Glomerular visceral epithelial cell (primary cell): ENCODE data around the gene NUDT16L1.

Experiments
- DNase-seq: peaks from one replicate; pipeline ENCODE4 v3.0.0-alpha.2; 2016; ENCODE audit errors: extremely low spot score

The NUDT16L1 gene

DNA sequence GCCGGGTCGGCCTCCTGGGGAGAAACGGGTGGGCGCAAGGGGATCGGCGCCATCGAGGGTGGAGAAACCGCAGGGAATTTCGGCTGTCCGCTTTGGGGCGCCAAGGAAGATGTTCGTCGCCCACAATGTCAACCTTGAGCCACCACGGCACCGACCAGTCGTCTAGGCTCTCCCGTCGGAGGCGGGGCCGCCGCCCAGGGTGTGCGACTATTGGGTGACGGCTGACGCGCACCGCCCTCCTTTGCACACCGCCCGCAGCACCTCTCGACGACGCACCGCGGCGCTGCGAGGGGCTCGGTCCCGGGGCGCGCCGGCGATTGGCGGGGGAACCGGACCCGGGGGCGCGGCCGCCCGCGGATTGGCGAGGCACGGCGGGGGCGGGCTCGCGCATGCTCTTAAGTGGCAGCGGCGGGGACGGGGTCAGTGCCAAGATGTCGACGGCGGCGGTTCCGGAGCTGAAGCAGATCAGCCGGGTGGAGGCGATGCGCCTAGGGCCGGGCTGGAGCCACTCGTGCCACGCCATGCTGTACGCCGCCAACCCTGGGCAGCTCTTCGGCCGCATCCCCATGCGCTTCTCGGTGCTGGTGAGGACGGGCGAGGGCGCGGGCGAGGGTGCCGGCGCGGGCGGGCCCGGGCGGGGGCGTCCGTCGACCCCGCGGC lies at the start of gene NUDT16L1:
NUDT16L1 (plus strand) TSS at position 267 of the 660 bp plus-strand sequence; CDS start at position 432, 165 bp downstream.
- DNase-seq: peak; percentile 93

DNA sequence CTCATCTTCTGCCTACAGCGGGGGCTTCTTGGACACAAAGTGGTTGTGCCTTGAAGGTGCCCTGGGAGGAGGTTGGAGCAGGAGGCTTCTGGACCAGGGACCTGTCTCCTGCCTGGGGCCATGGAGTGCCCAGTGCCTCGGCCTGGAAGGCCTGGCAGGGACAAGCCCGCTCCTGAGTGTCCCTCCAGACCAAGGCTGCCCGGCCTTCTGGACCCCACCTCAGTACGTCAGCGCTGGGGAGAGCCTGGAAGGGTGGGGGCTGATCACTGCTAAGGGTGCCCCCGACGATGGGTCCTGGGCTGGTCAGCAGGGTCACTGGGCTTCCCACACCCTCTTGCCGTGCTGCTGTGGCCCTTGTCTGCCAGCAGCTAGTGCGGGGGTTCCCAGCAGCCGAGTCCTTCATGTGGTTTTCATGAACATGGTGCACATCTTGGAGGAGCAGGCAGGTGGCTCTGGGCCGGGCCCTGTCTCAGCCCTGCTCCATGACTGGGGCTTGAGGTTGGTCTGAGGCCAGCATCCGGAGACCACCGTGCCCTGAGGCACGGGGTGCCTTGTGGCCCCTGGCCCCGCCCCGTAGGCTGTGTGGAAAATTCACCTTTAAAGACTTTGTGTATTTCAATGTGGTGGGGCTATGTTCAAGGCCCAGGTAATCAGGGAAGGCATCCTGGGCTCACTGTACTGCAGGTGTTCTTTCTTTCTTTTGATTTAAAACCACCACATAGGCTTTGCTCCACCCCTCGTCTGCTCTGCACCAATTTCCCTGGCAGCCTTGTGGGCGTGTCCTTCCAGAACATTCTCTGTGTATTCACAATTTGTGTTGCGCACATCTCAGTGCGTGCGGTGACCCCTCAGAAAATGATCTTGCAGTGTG lies 46.4 kb upstream of the NUDT16L1 start:
- no peak for DNase-seq

DNA sequence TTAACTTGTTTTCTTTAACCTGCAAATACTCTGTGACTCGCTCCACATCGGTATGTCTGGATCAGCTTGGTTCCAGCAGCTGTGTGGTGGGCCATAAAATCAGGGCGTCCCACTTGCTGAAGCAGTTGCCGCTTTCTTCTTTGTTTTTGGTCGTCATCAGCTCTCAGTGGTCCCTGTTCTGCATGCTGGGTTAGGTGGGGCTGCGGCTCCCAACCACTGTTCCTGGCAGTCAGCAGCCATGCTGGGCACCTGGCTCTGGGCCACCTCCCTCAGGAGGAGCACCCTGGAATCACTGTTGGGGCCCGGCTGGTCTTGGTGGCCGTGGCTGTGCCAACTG lies 45.8 kb upstream of the NUDT16L1 start:
- no peak for DNase-seq

DNA sequence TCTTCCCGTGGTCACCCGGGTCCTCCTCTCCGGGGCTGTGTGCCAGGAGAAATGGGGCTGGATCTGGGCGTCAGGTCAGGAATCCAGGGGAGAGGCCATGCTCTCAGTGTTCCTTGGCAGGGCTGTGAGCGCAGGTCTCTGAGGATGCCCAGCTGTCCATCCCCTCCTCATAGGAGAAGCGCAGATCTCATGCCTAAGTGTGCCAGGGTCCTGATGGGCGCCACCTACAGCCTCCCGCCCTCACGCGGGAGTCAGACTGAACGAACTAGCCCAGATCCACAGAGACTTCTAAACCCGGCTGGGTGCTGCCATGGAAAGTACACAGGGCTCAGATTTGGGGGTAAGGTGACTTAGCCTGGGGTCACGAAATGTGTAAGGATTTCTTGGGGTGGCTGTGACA lies 44.4 kb upstream of the NUDT16L1 start:
- no peak for DNase-seq

DNA sequence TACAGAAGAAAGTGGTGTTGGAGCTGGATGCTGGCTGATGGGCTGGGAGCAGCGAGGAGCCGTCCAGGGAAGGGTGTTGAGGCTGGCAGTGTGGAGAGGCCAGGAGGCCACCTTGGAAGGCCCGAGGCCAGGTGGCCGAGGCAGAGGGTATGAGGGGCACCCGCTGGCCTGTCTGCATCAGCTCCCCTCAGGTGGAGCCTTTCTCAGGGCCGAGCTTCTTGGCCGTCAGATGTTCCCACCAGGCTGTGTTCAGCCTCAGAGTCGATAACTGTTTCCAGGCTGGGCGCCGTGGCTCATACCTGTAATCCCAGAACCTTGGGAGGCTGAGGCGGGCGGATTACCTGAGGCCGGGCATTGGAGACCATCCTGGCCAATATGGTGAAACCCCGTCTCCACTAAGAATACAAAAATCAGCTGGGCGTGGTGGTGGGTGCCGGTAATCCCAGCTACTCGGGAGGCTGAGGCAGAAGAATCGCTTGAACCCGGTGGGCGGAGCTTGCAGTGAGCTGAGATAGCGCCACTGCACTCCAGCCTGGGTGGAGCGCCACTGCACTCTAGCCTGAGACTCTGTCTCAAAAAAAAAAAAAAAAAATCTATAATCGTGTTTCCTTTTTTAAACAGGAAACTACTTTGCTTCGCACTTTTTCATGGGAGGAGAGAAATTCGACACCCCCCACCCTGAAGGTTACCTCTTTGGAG lies 43.5 kb upstream of the NUDT16L1 start:
- no peak for DNase-seq

DNA sequence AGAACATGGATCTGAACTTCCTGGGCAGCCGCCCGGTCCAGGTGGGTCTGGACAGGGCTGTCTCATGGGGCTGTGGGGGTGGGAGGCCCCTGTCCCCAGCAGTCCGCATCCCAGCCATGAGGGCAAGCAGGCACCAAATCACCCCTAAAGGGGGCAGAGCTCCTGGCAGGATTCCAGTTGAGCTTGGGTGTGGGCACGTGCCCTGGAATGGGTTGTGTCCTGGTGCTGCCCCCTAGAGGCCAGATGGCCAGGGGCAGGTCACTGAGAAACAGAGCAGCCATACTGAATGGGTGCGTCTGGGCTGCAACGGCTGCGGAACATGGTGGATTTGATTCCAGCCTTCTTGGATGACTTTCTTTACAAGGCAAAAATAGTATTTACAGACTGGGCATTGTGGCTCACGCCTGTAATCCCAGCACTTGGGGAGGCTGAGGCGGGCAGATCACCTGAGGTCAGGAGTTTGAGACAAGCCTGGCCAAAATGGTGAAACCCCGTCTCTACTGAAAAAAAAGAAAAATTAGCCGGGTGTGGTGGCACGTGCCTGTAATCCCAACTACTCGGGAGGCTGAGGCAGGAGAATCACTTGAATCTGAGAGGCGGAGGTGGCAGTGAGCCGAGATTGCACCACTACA lies 42.8 kb upstream of the NUDT16L1 start:
- peak; percentile 54 for DNase-seq

DNA sequence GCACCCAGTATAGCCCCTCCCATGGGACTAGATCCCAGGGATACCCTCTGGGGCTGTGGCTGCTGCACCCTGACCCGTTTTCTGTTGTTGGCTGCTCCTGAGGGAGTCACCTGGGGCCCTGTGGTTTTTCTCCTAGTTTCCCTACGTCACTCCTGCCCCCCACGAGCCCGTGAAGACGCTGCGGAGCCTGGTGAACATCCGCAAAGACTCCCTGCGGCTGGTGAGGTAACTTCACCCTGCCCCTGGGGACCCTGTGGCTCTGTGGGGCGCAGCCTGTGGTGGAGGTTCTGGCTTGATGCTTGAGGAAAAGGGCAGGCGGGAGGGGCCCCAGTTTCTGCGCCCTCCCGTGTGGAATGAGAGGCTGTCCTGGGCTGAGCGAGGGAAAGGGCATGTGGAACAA lies 41.5 kb upstream of the NUDT16L1 start:
- no peak for DNase-seq

DNA sequence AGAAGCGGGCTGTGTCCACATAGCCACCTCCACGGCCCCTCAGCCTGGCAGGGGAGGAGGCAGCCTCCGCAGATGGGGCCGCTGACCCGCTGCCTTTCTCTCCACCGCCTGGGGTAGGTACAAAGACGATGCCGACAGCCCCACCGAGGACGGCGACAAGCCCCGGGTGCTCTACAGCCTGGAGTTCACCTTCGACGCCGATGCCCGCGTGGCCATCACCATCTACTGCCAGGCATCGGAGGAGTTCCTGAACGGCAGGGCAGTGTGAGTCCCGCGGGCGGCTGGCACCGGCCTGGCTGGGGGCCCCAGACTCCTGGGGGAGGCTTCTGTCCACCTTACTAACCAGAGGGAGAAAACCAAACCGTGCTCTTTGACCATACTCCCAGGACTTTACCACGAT lies 40.8 kb upstream of the NUDT16L1 start:
- no peak for DNase-seq

DNA sequence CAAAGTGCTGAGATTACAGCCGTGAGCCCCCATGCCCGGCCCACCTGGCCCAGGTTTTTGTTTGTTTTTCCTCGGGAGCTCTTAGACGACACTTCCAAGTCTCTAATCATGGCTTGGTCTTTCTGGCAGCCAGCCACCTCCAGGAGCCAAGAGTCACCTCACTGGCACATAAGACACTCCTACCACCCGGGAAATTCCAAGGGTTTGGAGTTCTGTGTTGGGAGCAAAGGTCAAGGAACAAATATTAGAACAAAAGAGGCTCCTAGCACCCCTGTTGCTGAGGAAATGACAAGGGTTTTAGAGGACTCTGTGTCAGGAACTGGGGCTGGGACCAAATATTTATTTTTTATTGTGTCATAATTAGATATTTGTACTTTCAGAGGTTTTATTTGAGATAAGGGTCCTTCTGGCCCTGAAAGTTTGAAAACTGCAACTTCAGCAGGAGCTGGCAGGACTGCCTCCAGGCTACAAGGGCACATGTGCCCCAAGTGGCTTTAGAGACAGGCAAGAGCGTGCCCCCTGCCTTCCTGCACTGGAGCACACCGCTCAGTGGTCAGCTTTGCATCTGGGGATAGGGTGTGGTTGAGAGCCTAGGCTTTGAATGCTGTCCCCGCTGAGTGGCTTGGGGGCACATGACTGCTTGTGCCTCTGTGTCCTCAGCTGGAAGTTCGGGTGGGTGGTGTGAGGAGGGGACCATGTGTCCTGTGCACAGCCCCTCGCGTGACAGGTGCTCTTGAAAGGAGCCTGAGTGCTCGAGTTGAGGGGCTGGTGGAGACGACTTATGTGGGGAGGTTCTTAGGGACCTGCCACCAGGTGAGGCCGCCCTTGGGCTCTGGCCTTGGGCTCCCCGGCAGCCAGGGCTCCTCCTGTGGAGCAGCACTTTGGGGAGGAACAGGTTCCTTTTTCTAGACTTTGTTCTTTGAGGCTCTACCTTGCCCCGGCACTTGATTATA lies 39.1 kb upstream of the NUDT16L1 start:
- peak; percentile 43 for DNase-seq

DNA sequence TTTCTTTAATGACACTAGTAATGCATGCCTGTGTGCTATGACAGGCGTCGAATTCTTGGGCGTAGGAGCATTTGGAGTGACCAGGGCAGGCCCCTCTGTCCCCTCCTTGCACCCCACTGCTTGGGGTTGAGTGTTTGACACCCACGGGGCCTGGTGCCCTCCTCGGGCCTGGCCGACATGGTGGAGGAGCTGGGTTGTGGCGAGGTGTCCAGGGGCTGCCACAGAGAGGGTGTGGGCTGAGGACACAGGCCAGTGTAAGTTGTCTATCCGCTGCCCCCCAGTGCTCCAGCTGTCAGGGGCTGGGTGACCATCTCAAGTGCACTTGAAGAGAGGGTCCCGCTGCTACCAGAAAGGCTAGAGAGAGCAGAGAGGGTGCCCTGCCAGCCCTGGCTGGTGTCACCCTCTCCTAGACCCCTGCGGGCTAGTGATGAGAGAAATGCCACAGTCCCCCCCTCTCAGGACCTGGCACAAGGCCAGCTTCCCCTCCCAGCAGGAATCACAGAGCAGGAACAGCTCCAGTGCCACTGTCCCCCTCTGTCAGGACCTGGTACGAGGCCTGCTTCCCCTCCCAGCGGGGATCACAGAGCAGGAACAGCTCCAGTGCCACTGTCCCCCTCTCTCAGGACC lies 38.3 kb upstream of the NUDT16L1 start:
- DNase-seq: no peak

DNA sequence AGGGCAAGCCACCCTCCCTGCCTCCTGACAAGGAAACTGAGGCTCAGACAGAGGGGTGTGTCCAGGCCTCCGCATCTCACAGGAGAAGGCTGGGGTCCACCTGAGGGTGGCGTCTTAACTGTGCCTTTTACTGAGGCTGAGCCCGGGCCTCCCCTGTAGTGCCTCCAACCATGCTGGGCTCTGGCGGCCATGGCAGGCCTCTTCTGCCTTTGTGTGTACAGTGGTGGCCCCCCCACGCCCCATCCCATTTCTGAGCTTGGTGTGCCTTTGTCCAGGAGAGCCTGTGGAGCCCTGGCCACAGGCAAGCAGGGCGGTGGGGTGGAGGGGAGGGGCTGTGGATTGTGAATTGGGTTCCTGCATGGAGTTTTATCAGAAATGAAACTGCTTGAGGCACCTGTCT lies 37.6 kb upstream of the NUDT16L1 start:
- DNase-seq: no peak

DNA sequence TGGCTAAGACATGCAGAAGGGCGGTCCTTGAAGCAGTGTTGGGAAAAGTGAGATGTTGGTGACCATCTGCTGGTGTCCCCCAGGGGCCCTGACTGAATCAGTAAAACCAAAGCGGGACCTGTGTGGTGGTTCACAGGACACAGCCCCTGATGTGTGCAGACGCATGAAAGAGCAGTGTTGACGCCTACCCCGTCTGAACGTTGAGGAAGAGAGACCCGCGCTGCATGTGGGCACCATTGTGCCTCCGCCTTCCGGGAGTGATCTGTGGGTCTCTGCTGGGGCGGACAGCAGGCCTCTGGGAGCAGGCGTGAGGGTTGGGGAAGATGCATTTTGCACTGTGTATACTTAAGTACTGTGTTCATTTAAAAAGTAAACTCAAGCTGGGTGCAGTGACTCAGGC lies 37.1 kb upstream of the NUDT16L1 start:
- no peak for DNase-seq

DNA sequence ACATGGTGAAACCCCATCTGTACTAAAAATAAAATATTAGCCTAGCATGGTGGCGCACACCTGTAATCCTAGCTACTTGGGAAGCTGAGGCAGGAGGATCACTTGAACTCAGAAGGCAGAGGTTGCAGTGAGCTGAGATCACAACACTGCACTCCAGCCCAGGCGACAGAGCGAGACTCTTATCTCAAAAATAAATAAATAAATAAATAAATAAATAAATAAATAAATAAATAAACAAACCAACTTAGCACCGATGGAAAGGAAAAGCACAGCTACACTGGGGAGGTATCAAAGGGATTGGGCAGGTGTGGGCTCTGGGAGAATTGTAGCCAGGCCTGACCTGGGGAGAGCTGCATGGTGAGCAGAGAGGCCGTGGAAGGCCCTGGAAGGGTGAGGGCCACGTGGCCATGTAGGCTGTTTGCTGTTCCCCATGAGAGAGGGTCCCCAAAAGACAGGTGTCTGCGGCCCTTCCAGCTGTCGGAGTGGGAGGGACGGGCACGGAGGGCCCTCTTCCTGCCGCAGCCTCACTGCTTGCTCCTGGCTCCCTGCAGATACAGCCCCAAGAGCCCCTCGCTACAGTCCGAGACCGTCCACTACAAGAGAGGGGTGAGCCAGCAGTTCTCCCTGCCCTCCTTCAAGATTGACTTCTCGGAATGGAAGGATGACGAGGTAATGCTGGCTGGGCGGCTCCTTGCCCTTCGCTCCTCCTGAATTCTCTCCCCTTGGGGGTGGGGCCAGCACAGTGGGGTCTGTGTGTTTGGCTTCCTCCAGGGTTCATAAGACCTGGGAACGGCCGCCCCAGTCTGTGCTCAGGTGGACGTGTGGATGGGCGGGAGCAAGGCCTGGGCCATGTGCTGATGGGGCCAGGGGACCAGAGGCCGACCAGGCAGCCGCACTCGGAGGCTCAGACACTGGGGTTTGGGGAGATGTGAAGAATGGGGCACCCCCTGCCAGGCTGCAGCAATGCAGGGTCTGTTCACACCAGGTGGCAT lies 36.4 kb upstream of the NUDT16L1 start:
- no peak for DNase-seq

DNA sequence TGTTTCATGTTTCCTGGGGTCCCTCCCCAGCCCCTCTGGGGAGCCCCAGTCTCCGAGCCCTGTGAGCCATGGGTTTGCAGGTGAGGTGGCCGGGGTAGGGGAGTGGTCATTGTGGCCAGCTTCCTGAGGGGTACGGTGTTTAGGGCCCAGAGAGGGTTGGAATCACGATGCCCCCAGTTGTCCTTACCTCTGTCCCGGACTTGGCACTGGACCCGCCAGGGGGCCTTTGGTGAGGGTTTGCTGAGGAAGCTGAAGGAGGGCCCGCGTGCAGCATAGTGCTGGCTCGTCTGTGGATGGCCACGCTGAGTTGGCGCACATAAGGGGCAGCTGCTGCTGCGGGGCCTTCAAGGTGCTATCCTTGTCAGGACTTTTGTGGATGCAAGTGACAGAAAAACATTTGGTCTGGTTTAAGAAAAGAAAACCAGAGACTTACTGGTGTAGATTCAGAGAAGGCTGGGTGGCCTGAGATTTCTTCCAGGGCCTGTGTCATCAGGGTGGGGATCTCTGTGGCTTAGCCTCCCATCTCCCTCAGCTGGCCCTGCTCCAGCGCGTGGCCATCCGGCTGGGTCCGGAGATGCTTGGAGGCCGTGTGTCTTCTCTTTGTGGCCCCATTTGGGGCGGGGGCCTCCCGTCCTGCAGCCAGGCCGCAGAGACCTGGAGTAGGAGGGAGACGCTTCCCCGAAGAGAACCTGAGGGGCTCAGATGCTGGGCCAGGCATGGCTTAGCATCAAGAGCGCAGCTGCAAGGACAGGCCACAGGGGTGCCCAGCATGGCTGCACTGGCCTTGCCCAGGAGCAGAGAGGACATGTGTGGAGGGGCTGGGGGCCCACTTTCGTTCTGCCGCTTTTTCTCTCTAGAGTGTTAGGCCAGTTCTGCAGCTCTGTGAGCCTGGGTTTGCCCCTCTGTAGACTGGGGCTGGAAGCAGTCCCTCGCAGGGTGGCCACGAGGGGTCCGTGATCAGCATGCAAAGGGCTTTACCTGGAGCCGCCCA lies 33.7 kb upstream of the NUDT16L1 start:
- no peak for DNase-seq

DNA sequence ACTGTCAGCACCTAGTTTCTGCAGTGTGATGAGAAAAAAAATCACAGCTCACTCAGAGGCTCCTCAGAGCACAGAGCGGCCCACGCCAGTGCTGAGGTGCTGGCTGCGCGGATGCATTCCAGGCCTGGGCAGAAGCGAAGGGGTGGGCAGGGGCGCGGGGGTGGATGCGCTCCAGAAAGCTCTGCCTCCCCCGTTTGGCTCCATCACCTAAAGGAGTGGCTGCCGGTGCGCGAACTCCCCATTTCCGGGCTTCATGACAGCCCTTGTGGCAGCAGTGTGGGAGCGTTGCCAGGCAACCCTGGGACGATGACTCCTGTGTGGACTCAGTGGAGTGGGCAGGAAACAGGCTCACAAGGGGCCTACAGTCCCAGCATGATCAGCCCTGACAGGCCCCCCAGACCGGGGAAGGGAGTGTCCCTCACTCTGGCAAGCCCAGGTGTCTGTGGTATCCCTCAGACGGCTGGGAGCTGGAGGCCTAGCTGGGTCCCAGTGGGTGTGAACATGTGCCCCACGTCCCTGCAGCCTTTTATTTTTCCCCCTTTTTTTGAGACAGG lies 32.8 kb upstream of the NUDT16L1 start:
- peak; percentile 87 for DNase-seq

DNA sequence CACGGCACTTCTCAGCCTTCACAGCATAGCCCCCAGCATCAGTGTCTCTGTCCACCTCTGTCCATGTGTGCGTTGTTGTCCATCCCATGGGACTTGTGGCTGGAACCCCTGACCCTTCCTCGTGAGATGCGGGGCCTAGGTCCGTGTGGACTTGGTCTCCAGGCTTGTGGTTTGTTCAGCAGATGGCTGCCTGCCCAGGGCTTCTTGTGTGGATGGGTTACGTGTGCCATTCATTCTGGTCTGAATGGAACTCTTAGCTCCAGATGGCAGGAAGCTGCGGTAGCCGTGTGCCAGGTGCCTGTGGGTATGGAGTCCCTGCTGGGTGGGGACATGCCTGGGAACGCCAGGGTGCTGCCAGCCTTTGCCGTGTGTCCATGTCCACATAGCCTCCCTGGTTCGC lies 31.7 kb upstream of the NUDT16L1 start:
- no peak for DNase-seq

DNA sequence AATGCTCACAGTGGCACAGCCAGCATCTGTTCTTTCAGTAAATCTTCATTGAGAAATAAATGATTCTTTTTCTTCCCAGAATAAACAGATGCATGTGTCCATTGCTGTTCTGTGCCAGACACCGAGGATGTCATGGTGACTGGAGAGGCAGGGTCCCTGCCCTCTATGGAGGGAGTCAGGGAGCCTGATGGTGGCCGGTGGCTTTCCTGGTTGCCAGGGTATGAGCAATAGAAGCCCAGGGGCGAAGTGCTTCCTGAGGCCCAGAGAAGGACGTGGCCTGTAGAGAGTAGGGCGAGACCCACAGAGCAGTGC lies 29.9 kb upstream of the NUDT16L1 start:
- no peak for DNase-seq
